Activated gamma-delta T cell (primary cell): ENCODE results near the gene DPP10.

Source experiments
- DNase-seq: peaks from one replicate; lab custom pipeline; 2025; lab: John Stamatoyannopoulos, UW

Gene DPP10

DNA sequence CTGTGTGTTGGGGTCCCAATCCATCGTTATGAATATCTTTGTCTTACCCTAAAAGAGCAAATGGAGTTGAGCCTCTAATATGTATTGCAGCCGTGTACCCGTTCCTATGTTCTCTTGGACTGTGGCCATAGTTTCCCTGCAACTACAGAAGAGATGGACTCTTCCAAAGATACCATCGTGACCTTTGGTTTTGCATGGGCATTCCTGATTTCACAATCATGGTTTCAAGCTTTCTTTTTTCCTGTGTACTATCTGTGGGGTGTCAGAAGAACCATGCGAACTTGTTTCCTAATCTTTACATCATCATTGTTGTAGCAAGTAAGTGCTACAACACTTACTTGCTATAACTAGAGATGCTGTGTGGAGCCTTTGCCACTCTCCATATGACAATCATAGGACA is 1295.7 kb downstream of the DPP10 start:
- DNase-seq = no peak

GRCh38 chr2:115739574-115739973 is 1297.1 kb downstream of the DPP10 start:
- DNase-seq = no peak

GRCh38 chr2:115746151-115746550 is 1303.7 kb downstream of the DPP10 start:
- no peak for DNase-seq

DNA sequence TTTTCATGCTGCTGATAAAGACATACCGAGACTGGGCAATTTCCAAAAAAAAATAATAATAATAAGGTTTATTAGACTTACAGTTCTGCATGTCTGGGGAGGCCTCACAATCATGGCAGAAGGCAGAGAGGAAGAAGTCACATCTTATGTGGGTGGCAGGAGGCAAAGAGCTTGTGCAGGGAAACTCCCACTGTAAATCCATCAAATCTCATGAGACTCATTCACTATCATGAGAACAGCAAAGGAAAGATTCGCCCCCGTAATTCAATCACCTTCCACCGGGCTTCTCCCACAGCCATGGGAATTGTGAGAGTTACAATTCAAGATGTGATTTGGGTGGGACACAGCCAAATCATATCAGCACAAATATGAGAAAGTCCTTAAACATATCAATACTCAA is 1314.8 kb downstream of the DPP10 start:
- DNase-seq = no peak

GRCh38 chr2:115763601-115764000 is 1321.2 kb downstream of the DPP10 start:
- DNase-seq = no peak

- DNase-seq = no peak
These were observed 1329.1 kb downstream of the DPP10 start for GRCh38 chr2:115771516-115771915.

DNA sequence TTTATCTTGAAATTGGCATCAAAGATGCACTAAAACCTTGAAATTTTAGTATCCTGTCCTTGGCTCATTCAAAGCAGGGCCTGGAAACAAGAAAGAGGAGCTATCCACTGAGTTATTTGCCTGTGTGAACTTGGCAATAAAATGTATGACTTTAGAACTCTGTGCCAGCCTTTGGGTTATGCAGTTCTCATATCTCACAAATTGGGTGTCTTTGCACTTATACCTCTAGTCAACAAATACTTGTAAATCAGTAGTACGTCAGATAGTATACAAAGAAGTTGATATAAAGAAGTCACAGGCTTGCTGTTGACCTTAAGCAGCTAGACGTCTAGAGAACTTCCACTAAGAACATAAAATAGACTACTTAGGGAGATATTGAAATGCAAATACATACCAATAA is 1331.9 kb downstream of the DPP10 start:
- DNase-seq = no peak

DNA sequence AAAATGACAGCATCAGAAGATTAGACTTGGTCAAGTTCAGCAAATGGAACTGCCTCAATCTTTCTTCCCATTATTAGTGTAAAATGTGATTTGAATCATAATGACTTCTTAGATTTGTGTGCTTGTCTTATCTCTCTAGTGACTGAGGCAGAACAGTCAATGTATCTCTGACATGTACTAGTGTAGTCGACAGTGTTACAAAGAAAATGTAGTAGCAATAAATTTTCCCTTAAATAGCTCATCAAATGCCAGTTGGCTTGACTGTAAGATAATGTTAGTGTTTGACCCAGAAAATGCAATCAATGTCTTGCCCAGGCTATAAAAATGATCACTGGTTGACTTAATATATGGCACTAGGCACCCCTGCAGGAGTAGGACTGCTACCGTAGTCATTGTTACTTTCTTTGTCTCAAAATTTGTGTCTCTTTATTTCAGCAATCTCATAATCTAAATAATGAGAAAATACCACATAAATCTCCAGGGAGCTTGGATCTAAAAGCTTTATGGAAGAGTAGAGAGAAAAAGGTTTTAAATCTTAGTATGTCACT is 1336.7 kb downstream of the DPP10 start:
- DNase-seq = no peak

GRCh38 chr2:115782286-115782685 is 1339.8 kb downstream of the DPP10 start:
- no peak for DNase-seq

DNA sequence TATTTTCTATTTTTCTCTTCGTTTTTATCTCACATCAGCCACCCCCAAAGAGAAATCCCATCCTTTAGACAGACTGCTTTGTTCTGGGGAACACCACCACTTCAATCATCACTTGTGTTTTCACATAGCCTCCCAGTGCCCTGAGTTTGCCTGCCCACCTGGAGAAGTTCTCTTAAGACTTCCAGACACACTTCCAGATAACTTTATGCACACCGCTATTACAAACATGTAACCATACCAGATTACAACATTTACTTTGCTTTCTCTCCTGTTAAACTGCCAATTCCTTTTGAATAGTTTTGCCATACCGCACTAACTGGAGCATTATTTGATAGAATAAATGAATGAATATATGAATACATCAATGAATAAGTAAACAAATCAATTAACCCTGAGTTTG is 1353.6 kb downstream of the DPP10 start:
- DNase-seq = no peak

DNA sequence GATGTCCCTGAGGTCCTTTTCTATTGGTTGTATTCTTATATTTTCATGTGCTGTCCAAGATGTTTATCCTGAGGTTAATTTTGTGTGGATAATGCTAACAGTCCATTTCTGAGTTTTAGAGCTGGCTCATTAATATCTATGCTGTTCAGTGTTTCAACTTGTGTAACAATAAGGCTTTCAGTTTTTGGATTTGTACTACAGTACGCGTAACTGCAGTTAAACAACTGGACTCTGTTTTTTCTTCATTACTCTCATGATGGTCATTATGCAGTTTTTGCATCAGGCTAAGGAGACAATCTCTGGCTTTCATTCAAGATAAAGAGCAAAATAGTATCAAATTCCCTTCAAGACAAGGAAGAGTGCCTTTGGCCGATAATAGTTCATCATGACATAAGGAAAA is 1364.8 kb downstream of the DPP10 start:
- no peak for DNase-seq

- no peak for DNase-seq
These were observed 1383.5 kb downstream of the DPP10 start for GRCh38 chr2:115825912-115826311.

GRCh38 chr2:115833196-115833595 is 1390.8 kb downstream of the DPP10 start:
- no peak for DNase-seq

GRCh38 chr2:115838539-115838938 is 1396.1 kb downstream of the DPP10 start:
- no peak for DNase-seq

GRCh38 chr2:115842306-115842705 is 1399.9 kb downstream of the DPP10 start:
- no peak for DNase-seq

DNA sequence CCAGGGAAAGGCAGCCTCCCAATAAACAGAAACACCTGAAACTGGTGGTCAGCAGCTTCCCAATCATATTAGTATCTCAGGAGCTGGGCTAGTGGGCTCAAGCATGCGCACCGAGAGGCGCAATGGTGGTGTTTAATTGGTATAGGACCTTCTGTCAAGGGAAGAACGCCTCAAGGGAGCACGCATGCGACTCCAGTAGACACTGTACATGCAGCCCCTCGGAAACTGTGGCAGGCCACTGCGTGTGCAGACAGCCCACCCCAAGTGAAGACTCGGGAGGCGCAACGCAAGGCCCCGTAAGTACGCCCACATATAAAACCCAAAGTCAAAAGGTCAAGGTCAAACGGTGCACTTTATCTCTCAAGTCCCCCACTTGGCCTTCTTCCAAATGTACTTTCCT is 1405.8 kb downstream of the DPP10 start:
- no peak for DNase-seq

GRCh38 chr2:115867024-115867423 is 1424.6 kb downstream of the DPP10 start:
- no peak for DNase-seq

GRCh38 chr2:115874427-115874826 is 1432.0 kb downstream of the DPP10 start:
- DNase-seq = no peak

DNA sequence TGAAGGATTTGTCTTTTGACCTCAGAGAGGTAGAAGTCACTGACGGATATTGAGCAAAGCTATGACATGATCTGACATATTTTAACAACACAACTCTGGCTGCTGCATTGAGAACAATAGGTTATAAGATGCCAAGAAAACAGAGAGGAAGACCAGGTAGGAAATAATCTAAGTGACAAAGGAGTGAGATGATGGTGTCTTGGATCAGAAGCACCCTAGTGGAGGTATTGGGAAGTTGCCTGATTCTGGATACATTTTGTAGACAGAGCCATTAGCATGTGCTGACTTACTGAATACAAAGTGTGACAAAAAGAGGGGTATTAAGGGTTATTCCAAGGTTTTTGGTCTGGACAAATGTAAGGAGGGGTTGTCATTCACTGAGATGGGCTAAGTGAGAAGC is 1438.1 kb downstream of the DPP10 start:
- no peak for DNase-seq

GRCh38 chr2:115887209-115887776 is 1444.9 kb downstream of the DPP10 start:
- DNase-seq = no peak
